Uterus (tissue), 4 donors: ENCODE measurements around the gene HOXB2. TPM values are rescaled to one million over a fixed set of nuclear protein-coding genes. Genes with fewer than 3 reads are reported as not detected.
"Not testable (repeated sequence)": the region's sequence is repeated elsewhere in the genome, so short reads cannot be mapped to it uniquely, and the experiment has no call there.

Experiments used
- DNase-seq, 2 donors: peaks; one replicate each; pipeline ENCODE4 v3.0.0-alpha.2; 2019 to 2020
- H3K27ac ChIP-seq, 2 donors: fragments of 200-600 bp; sonication (generic); 1 replicate in 1 of 2; 2 replicates in 1 of 2; pipeline ENCODE4 v1.5.1; 2016 to 2018
- H3K27me3 ChIP-seq, 2 donors: fragments of 200-600 bp; sonication (generic); one replicate each; pipeline ENCODE4 v1.5.1; 2018 to 2019; ENCODE audit warnings: control low read depth in 1 of 2
- H3K36me3 ChIP-seq, 2 donors: fragments of 200-600 bp; sonication (generic); one replicate each; pipeline ENCODE4 v1.5.1; 2019; ENCODE audit warnings: control low read depth in 1 of 2
- H3K4me1 ChIP-seq, 2 donors: fragments of 200-600 bp; sonication (generic); one replicate each; pipeline ENCODE4 v1.5.1; 2018 to 2019; ENCODE audit warnings: control low read depth in 1 of 2
- H3K4me3 ChIP-seq, 2 donors: fragments of 200-600 bp; sonication (generic); 1 replicate in 1 of 2; 2 replicates in 1 of 2; pipeline ENCODE4 v1.5.1; 2018 to 2019; ENCODE audit warnings: mild to moderate bottlenecking in 1 of 2
- H3K9me3 ChIP-seq, 2 donors: fragments of 200-600 bp; sonication (generic); one replicate each; pipeline ENCODE4 v1.5.1; 2019; ENCODE audit warnings: control low read depth in 1 of 2
- POLR2A ChIP-seq, 2 donors: fragments of 450-650 bp; IDR thresholded peaks; one replicate each; pipeline ENCODE4 v1.6.1; 2016; ENCODE audit warnings: antibody characterized with exemption in 2 of 2, mild to moderate bottlenecking in 1 of 2, moderate library complexity in 1 of 2
- intact Hi-C: fragments of 100-400 bp; cut with DNase I; formaldehyde crosslinking; loops from one replicate; pipeline ENCODE4 v1.15.1; 2023; ENCODE audit warnings: low total_unique reads
- total RNA-seq, 4 donors: library from RNA; depleted of rRNA in 3 of 4; stranded (reverse); fragments of >200 nt in 3 of 4; gene quantifications; one replicate each; pipeline versions ENCODE4 v1.1.0 to v1.2.4, GENCODE V29; 2014 to 2023
- TF ChIP-seq, protein P1 (sequence below), 4 experiments: fragments of 200-600 bp in 2 of 4; fragments of 450-650 bp in 2 of 4; sonication (generic) in 2 of 4; IDR thresholded peaks; one replicate each; pipeline ENCODE4 v1.5.1; 2016 to 2019; ENCODE audit warnings: antibody characterized with exemption in 4 of 4, mild to moderate bottlenecking in 2 of 4, moderate library complexity in 1 of 4
- donor health status: DM: yes; HTN: yes; CAD: no.

The HOXB2 gene
- total RNA-seq, 4 donors from 2014 or later: 4.6 to 24.4 (median 17.4) TPM

DNA sequence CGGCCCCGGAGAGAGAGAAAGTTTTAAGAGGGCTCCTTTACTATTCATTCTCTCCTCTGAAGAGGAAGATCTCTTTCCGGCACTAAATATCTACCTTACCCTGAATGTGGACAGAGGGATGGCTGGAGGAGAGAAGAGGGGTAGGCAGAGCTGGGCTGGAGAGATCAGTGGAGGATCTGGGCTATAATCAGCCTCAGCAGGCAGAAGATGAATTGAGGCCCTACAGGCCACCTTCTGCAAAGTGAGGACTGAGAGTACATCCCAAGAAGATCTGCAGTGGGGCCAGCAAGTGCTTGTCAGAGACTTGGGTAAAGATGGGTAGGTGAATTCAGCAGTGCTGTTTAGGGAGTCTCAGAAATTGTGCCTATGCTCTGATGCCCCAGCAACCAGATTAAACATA lies 7.6 kb downstream of the HOXB2 start:
- intact Hi-C loops: no loop called here
- TF ChIP-seq POLR2A (IDR thresholded peaks at IDR 0.05): no peak
- TF ChIP-seq, protein P1, sequence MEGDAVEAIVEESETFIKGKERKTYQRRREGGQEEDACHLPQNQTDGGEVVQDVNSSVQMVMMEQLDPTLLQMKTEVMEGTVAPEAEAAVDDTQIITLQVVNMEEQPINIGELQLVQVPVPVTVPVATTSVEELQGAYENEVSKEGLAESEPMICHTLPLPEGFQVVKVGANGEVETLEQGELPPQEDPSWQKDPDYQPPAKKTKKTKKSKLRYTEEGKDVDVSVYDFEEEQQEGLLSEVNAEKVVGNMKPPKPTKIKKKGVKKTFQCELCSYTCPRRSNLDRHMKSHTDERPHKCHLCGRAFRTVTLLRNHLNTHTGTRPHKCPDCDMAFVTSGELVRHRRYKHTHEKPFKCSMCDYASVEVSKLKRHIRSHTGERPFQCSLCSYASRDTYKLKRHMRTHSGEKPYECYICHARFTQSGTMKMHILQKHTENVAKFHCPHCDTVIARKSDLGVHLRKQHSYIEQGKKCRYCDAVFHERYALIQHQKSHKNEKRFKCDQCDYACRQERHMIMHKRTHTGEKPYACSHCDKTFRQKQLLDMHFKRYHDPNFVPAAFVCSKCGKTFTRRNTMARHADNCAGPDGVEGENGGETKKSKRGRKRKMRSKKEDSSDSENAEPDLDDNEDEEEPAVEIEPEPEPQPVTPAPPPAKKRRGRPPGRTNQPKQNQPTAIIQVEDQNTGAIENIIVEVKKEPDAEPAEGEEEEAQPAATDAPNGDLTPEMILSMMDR (IDR thresholded peaks at IDR 0.05): no peak
- no peak for DNase-seq

DNA sequence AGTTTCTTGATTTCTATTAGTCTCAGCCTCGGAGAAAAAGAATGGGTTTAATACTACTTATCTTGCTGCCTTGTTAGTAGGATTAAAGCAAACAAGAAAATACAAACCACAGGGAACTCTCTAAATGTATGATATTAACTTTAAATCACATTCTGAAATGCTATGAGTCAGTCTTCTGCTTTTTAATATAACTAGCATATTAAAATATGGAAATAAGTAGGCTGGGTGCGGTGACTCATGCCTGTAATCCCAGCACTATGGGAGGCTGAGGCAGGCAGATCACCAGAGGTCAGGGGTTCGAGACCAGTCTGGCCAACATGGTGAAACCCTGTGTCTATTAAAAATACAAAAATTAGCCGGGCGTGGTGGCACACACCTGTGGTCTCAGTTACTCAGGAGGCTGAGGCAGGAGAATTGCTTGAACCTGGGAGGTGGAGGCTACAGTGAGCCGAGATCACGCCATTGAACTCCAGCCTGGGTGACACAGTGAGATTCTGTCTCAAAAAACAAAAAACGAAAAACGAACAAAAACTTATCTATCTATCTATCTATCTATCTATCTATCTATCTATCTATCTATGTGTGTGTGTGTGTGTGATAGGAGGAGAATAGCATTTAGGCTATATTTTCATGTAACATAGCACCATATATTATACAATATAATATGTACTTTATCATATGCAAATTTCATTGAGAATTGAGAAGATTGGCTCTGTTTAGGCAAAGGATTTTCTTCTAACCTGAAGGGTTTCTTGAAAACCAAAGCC lies 8.9 kb downstream of the HOXB2 start:
- DNase-seq, H3K36me3 ChIP-seq, H3K4me3 ChIP-seq, H3K27me3 ChIP-seq, H3K4me1 ChIP-seq, intact Hi-C loops, H3K9me3 ChIP-seq, H3K27ac ChIP-seq: not testable (repeated sequence)

More for the DNA sequence above, 7.6 kb downstream of the HOXB2 start:
- H3K4me3 ChIP-seq: no peak overlapping the region
- no peaks in the 10 kb centered on the region for H3K27me3 ChIP-seq
- H3K36me3 ChIP-seq: no peaks in the 10 kb centered on the region
- no peak overlapping the region for H3K27ac ChIP-seq
- no peaks in the 10 kb centered on the region for H3K4me1 ChIP-seq
- H3K9me3 ChIP-seq: no peaks in the 10 kb centered on the region

DNA sequence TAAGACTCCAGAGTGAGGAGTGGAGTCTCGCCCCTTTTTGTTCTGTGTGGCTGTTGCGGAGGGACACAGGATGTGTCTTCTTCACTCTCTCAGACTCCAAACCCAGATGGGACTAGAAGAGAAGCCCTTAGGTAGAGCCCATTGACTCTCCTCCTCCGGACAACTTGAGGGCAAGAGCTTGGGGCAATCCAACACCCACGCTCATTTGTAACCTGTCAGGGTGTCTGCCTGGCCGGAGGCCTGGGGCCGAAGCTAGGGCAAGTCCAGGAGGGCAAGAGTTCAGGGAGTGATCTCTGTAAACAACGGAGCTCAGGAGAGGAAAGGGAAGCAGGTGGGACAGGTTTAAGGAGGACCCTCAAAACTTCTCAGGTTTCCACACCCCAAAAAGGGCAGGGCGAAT lies 12.6 kb downstream of the HOXB2 start:
- intact Hi-C loops: no loop called here
- Histone ChIP-seq H3K27ac (no peak overlapping the region), H3K36me3 (no peaks in the 10 kb centered on the region), H3K4me1 (no peaks in the 10 kb centered on the region), H3K9me3 (no peaks in the 10 kb centered on the region), H3K27me3 (no peaks in the 10 kb centered on the region), H3K4me3 (no peak overlapping the region)
- DNase-seq: no peak
- TF ChIP-seq POLR2A (IDR thresholded peaks at IDR 0.05): no peak
- TF ChIP-seq, protein P1 (IDR thresholded peaks at IDR 0.05): no peak

DNA sequence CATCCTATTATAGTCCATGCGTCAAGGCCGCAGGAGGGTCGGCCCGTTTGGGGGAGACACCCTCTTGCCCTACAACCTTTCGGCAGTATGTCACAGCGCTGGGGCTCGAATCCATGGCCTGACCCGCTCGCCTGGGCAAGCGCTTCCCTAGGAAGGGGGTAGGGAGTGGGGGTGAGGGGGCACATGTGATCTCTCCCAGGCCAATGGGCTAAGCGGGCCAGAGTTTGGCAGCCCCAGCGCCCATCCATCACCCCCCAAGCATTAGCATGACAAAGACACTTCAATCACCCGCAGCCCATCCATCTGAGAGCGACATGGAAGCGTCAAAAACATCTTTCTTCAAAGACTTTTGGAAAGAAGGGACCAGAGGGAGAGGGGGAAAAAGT lies 14.0 kb downstream of the HOXB2 start, which contains the start of gene HOXB1:
Gene HOXB1 (minus strand): TSS at position 125 of the 386 bp plus-strand sequence. CDS start 107 bp downstream, at position 18.
- Histone ChIP-seq H3K27me3 (no peaks in the 10 kb centered on the region), H3K4me1 (no peaks in the 10 kb centered on the region), H3K27ac (no peak within 1 kb of the TSS), H3K9me3 (no peaks in the 10 kb centered on the region), H3K4me3 (no peak within 1 kb of the TSS), H3K36me3 (no peaks in the 10 kb centered on the region)
- no peak for DNase-seq
- no peak for TF ChIP-seq POLR2A (IDR thresholded peaks at IDR 0.05)
- TF ChIP-seq, protein P1 (IDR thresholded peaks at IDR 0.05): no peak
- intact Hi-C loops: no loop called here

DNA sequence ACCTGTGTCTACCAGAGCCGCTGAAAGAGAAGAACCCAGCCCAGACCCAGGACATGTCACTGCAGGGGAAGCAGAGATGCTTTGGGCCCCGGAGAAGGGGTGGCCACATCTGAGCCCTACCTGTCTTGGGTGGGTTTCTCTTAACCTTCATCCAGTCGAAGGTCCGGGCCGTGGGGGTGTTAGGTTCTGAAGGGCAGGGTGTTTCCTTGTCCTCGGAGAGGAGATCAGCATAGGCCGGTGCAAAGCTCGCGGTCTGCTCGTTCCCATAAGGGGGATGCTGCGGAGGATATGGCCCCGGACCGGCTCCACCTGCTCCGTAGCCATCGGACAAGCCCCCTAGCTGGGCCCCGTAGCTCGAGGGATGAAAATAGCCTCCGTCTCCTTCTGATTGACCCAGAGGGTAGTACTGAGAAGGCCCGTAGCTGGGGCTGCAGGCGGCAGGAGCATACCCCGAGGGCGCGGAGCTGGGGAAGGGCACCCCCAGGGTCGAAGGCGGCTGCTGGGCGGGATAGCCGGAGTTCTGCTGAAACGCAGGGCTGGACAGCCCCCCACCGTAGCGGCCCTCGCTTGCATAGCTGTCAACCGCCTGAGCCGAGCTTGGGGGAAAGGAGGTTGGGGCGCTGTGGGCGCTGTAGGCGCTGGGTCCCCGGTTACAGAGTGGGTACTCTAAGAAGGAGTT lies 14.6 kb downstream of the HOXB2 start:
- H3K36me3 ChIP-seq: no peaks in the 10 kb centered on the region
- no peak for DNase-seq
- no peak for TF ChIP-seq POLR2A (IDR thresholded peaks at IDR 0.05)
- TF ChIP-seq, protein P1 (IDR thresholded peaks at IDR 0.05): no peak
- H3K27me3 ChIP-seq: no peaks in the 10 kb centered on the region
- H3K9me3 ChIP-seq: no peaks in the 10 kb centered on the region
- no peaks in the 10 kb centered on the region for H3K4me1 ChIP-seq
- H3K27ac ChIP-seq: no peak overlapping the region
- H3K4me3 ChIP-seq: no peak overlapping the region
- intact Hi-C loops: no loop called here
